SU-DHL-6 (cell line): ENCODE data around the gene HOXD11.

Source experiments
- H2AFZ ChIP-seq: fragments of 200-600 bp; sonication (generic); 2 replicates; pipeline ENCODE4 v1.6.1; 2014; ENCODE audit warnings: low read depth, mild to moderate bottlenecking, moderate library complexity, mixed read lengths, antibody characterized with exemption, low read length; ENCODE audit not compliant: severe bottlenecking
- H3F3A ChIP-seq: fragments of 200-600 bp; shearing (Covaris generic); 2 replicates; pipeline ENCODE4 v1.6.0; 2016; ENCODE audit warnings: antibody characterized with exemption, mild to moderate bottlenecking; ENCODE audit not compliant: insufficient read depth
- H3K27ac ChIP-seq: fragments of 200-600 bp; sonication (generic); 2 replicates; pipeline ENCODE4 v1.5.1; 2016; ENCODE audit warnings: low read depth, mild to moderate bottlenecking, low read length, moderate library complexity, mixed read lengths
- H3K27me3 ChIP-seq: fragments of 200-600 bp; sonication (generic), shearing (Covaris generic); 2 replicates; pipeline ENCODE4 v1.6.0; 2014; ENCODE audit warnings: mild to moderate bottlenecking, low read length
- H3K36me3 ChIP-seq: fragments of 200-600 bp; sonication (generic); 2 replicates; pipeline ENCODE4 v1.6.1; 2014; ENCODE audit warnings: mild to moderate bottlenecking, low read length, mixed read lengths
- H3K4me2 ChIP-seq: fragments of 300-600, 200-600 bp; shearing (Covaris generic), sonication (generic); 2 replicates; pipeline ENCODE4 v1.6.0; 2014; ENCODE audit warnings: low read length, low read depth, mild to moderate bottlenecking; ENCODE audit not compliant: poor library complexity, severe bottlenecking
- H3K4me3 ChIP-seq: fragments of 200-600 bp; sonication (generic); 2 replicates; pipeline ENCODE4 v1.5.1; 2014; ENCODE audit warnings: antibody characterized with exemption, low read length, mild to moderate bottlenecking, mixed read lengths; ENCODE audit not compliant: insufficient read depth, poor library complexity, severe bottlenecking
- H3K79me2 ChIP-seq: fragments of 200-600 bp; sonication (generic); 2 replicates; pipeline ENCODE4 v1.6.1; 2014; ENCODE audit warnings: mild to moderate bottlenecking, low read length, moderate library complexity; ENCODE audit not compliant: insufficient read depth
- H3K9ac ChIP-seq: fragments of 200-600 bp; sonication (generic); 2 replicates; pipeline ENCODE4 v1.7.0; 2014; ENCODE audit warnings: mild to moderate bottlenecking, low read length
- H3K9me2 ChIP-seq: fragments of 200-600 bp; sonication (generic); replicated peaks from 2 replicates; pipeline ENCODE4 v1.6.1; 2014; ENCODE audit warnings: low read length; ENCODE audit not compliant: insufficient read depth
- H3K9me3 ChIP-seq: fragments of 200-600 bp; sonication (generic); 2 replicates; pipeline ENCODE4 v1.6.1; 2014; ENCODE audit warnings: low read length, mixed read lengths; ENCODE audit not compliant: insufficient read depth
- H4K20me1 ChIP-seq: fragments of 200-600 bp; sonication (generic); 2 replicates; pipeline ENCODE4 v1.6.1; 2014; ENCODE audit warnings: low read depth, mild to moderate bottlenecking, antibody characterized with exemption, low read length, moderate library complexity, mixed read lengths
- EZH2phosphoT487 ChIP-seq: fragments of 200-600 bp; sonication (generic), shearing (Covaris generic); conservative IDR thresholded peaks from 2 replicates; pipeline ENCODE4 v1.6.1; 2018; ENCODE audit warnings: mild to moderate bottlenecking, antibody characterized with exemption, low read length, moderate library complexity, mixed read lengths
- TF ChIP-seq, protein P1 (sequence below): fragments of 200-600 bp; sonication (generic); IDR thresholded peaks from one replicate; pipeline ENCODE4 v1.5.1; 2017; ENCODE audit warnings: antibody characterized with exemption, mild to moderate bottlenecking, low read length, moderate library complexity; ENCODE audit not compliant: insufficient read depth, poor library complexity, severe bottlenecking

HOXD11 gene

GRCh38 chr2:176158186-176158591, 51.1 kb downstream of the HOXD11 start:
- no peak overlapping the region for H2AFZ ChIP-seq
- no peak overlapping the region for H3K27ac ChIP-seq
- H3K9ac ChIP-seq: no peak overlapping the region
- H3K4me2 ChIP-seq: no peak overlapping the region
- no peaks in the 10 kb centered on the region for H3K27me3 ChIP-seq
- no peaks in the 10 kb centered on the region for H3F3A ChIP-seq
- TF ChIP-seq, protein P1, sequence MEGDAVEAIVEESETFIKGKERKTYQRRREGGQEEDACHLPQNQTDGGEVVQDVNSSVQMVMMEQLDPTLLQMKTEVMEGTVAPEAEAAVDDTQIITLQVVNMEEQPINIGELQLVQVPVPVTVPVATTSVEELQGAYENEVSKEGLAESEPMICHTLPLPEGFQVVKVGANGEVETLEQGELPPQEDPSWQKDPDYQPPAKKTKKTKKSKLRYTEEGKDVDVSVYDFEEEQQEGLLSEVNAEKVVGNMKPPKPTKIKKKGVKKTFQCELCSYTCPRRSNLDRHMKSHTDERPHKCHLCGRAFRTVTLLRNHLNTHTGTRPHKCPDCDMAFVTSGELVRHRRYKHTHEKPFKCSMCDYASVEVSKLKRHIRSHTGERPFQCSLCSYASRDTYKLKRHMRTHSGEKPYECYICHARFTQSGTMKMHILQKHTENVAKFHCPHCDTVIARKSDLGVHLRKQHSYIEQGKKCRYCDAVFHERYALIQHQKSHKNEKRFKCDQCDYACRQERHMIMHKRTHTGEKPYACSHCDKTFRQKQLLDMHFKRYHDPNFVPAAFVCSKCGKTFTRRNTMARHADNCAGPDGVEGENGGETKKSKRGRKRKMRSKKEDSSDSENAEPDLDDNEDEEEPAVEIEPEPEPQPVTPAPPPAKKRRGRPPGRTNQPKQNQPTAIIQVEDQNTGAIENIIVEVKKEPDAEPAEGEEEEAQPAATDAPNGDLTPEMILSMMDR: no peak
- no peak for TF ChIP-seq EZH2phosphoT487
- H3K79me2 ChIP-seq: no peaks in the 10 kb centered on the region
- H3K36me3 ChIP-seq: no peaks in the 10 kb centered on the region
- H3K9me3 ChIP-seq: no peaks in the 10 kb centered on the region
- no peaks in the 10 kb centered on the region for H4K20me1 ChIP-seq
- no peaks in the 10 kb centered on the region for H3K9me2 ChIP-seq
- H3K4me3 ChIP-seq: no peak overlapping the region

GRCh38 chr2:176158855-176159662, 52.0 kb downstream of the HOXD11 start:
- H3K27ac ChIP-seq: no peak overlapping the region
- no peaks in the 10 kb centered on the region for H4K20me1 ChIP-seq
- no peaks in the 10 kb centered on the region for H3K27me3 ChIP-seq
- no peaks in the 10 kb centered on the region for H3F3A ChIP-seq
- H3K4me2 ChIP-seq: no peak overlapping the region
- H3K79me2 ChIP-seq: no peaks in the 10 kb centered on the region
- TF ChIP-seq, protein P1: no peak
- no peak for TF ChIP-seq EZH2phosphoT487
- H3K9me2 ChIP-seq: no peaks in the 10 kb centered on the region
- no peak overlapping the region for H3K4me3 ChIP-seq
- no peak overlapping the region for H3K9ac ChIP-seq
- H3K9me3 ChIP-seq: no peaks in the 10 kb centered on the region
- no peaks in the 10 kb centered on the region for H3K36me3 ChIP-seq
- no peak overlapping the region for H2AFZ ChIP-seq
